HL-60 (cell line): Measurements from ENCODE around the gene DNM3.
A peak's percentile ranks its signal among the peaks of the same experiment; 100 is the strongest.

Experiments
- DNase-seq, 2 experiments: peaks; one replicate each; pipeline ENCODE4 v3.0.0-alpha.2; 2010 to 2020; ENCODE audit warnings: low read depth in 1 of 2, low spot score in 1 of 2
- H3K27ac ChIP-seq: fragments of 250-450 bp; sonication (Bioruptor Pico); replicated peaks from 2 replicates; pipeline ENCODE4 v1.5.1; 2020; ENCODE audit warnings: mild to moderate bottlenecking, moderate library complexity
- H3K27me3 ChIP-seq: fragments of 250-450 bp; sonication (Bioruptor Pico); 2 replicates; pipeline ENCODE4 v1.5.1; 2021; ENCODE audit warnings: mild to moderate bottlenecking, moderate library complexity; ENCODE audit not compliant: insufficient read depth, poor library complexity, severe bottlenecking
- H3K4me3 ChIP-seq: replicated peaks from 2 replicates; pipeline ENCODE4 v1.5.1; 2011; ENCODE audit warnings: mild to moderate bottlenecking, control low read depth, low read length; ENCODE audit not compliant: insufficient read depth
- GABPA ChIP-seq: IDR thresholded peaks from 2 replicates; pipeline ENCODE4 v1.6.1; 2012; ENCODE audit warnings: low read depth
- POLR2AphosphoS5 ChIP-seq: IDR thresholded peaks from 2 replicates; pipeline ENCODE4 v1.6.1; 2012; ENCODE audit warnings: low read depth
- SPI1 ChIP-seq: IDR thresholded peaks from 2 replicates; pipeline ENCODE4 v1.6.1; 2012; ENCODE audit warnings: low read depth, mild to moderate bottlenecking, borderline replicate concordance
- TF ChIP-seq, protein P1 (sequence below): IDR thresholded peaks from one replicate; pipeline ENCODE4 v1.5.1; 2011; ENCODE audit warnings: low read length, control low read depth, inconsistent platforms; ENCODE audit not compliant: insufficient read depth
- TF ChIP-seq, protein P2 (sequence below): IDR thresholded peaks from 2 replicates; pipeline ENCODE4 v1.6.1; 2012; ENCODE audit warnings: low read depth; ENCODE audit not compliant: insufficient replicate concordance

The DNM3 gene

DNA sequence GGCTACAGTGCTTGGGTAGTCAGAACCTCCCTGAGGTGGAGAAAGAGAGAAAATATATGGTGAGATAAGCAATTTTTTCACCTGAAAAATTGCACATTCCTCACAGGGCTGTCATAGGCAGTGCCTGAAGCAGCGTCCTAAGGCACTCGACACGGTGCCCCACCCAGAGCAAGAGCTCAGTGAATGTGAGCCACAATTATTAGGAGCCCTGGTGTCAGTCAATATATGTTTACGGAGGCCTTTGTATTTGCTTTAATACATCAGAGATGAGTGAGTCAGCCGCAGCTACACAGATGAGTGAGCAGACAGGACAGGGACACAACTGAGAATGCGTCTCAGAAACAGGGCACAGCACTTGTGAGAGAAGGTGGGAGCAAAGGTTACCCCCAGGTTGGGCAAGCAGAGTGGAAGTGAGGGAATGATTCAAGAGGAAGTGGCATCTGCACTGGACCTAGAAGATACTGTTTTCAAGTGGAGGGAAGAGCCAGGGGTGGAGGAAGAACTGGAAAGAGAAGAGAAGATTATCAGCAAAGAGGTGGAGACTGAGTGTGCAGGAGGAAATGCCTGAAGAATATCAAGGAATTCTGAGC lies 607.8 kb downstream of the DNM3 start:
- H3K4me3 ChIP-seq = no peak overlapping the region
- H3K27ac ChIP-seq = peak overlapping the region; percentile 83
- peak in 1 of 2 experiments; percentile 65 for DNase-seq
- TF ChIP-seq SPI1 (peak; percentile 78; the same call in 1 of the 2 replicates), POLR2AphosphoS5 (no peak)
- no peaks in the 10 kb centered on the region for H3K27me3 ChIP-seq

DNA sequence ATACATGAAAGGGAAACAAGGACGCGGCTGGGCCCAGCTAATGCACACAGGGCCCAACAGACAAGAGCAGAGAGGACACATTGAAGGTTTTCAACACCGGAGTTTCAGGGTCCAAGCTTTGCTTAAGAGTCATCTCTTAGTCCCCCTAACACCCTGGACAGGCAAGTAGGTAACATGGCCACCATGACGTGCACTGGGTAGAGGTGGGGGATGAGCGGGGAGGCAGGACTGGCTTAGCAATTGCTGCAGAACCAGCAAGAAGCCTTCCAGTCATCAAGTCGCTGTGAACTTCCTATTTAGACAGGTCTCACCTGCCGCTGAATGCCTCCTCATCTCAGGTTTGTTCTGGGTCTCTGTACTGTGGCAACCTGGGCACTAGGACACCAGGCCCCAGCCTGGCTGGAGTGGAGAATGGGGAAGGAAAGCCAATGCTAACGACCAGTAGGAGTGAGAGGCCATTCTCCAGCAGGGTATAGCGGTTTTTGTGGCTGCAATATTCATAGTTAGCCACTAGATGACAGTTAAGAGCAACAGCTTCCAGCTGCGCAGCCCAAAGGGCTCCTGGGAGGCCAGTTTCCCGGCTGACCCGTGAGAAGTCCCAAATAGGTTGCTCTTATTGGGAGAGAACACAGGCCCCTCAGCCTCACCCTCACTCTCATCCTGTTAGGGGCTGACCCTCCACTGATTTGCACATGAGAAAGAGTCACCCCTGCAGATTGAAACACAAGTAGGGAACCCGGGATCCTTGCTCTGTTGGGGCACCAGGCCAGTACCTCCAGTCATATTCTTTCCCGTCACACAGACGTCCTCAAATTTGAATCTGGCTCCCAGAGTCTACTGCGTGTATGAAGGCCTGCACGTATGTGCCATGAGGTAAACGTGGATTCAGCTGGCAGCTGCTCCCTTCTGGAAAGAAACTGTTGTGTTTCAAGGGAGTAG lies 608.6 kb downstream of the DNM3 start:
- DNase-seq = peak; percentile 40 to 89
- no peak for TF ChIP-seq SPI1
- no peak for TF ChIP-seq GABPA
- TF ChIP-seq, protein P1, sequence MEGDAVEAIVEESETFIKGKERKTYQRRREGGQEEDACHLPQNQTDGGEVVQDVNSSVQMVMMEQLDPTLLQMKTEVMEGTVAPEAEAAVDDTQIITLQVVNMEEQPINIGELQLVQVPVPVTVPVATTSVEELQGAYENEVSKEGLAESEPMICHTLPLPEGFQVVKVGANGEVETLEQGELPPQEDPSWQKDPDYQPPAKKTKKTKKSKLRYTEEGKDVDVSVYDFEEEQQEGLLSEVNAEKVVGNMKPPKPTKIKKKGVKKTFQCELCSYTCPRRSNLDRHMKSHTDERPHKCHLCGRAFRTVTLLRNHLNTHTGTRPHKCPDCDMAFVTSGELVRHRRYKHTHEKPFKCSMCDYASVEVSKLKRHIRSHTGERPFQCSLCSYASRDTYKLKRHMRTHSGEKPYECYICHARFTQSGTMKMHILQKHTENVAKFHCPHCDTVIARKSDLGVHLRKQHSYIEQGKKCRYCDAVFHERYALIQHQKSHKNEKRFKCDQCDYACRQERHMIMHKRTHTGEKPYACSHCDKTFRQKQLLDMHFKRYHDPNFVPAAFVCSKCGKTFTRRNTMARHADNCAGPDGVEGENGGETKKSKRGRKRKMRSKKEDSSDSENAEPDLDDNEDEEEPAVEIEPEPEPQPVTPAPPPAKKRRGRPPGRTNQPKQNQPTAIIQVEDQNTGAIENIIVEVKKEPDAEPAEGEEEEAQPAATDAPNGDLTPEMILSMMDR = peak; percentile 86
- Histone ChIP-seq H3K4me3 (no peak overlapping the region), H3K27me3 (no peaks in the 10 kb centered on the region), H3K27ac (peak overlapping the region; percentile 83)

DNA sequence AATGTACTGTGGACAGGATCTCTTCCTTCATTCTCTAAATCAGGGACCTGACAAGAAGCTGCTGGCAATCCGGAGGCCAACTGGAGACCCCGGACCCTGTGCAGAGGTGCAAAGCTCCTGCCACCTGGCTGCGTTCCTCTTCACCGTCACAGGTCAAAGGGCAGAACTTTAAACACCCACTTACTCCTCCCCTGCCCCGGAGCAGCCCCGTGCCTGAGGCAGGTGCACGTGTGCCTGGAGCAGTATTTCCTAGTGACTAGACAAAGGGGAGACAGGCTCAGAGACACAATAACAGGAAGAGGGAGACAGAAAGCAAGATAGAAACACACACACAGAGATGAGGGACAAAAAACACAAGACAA lies 609.2 kb downstream of the DNM3 start:
- Histone ChIP-seq H3K4me3 (no peak overlapping the region), H3K27ac (peak overlapping the region; percentile 83), H3K27me3 (no peaks in the 10 kb centered on the region)
- no peak for TF ChIP-seq POLR2AphosphoS5
- no peak for TF ChIP-seq GABPA
- TF ChIP-seq, protein P1 = no peak
- TF ChIP-seq, protein P2, sequence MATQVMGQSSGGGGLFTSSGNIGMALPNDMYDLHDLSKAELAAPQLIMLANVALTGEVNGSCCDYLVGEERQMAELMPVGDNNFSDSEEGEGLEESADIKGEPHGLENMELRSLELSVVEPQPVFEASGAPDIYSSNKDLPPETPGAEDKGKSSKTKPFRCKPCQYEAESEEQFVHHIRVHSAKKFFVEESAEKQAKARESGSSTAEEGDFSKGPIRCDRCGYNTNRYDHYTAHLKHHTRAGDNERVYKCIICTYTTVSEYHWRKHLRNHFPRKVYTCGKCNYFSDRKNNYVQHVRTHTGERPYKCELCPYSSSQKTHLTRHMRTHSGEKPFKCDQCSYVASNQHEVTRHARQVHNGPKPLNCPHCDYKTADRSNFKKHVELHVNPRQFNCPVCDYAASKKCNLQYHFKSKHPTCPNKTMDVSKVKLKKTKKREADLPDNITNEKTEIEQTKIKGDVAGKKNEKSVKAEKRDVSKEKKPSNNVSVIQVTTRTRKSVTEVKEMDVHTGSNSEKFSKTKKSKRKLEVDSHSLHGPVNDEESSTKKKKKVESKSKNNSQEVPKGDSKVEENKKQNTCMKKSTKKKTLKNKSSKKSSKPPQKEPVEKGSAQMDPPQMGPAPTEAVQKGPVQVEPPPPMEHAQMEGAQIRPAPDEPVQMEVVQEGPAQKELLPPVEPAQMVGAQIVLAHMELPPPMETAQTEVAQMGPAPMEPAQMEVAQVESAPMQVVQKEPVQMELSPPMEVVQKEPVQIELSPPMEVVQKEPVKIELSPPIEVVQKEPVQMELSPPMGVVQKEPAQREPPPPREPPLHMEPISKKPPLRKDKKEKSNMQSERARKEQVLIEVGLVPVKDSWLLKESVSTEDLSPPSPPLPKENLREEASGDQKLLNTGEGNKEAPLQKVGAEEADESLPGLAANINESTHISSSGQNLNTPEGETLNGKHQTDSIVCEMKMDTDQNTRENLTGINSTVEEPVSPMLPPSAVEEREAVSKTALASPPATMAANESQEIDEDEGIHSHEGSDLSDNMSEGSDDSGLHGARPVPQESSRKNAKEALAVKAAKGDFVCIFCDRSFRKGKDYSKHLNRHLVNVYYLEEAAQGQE = no peak
- no peak for TF ChIP-seq SPI1
- DNase-seq = peak in 1 of 2 experiments; percentile 47

DNA sequence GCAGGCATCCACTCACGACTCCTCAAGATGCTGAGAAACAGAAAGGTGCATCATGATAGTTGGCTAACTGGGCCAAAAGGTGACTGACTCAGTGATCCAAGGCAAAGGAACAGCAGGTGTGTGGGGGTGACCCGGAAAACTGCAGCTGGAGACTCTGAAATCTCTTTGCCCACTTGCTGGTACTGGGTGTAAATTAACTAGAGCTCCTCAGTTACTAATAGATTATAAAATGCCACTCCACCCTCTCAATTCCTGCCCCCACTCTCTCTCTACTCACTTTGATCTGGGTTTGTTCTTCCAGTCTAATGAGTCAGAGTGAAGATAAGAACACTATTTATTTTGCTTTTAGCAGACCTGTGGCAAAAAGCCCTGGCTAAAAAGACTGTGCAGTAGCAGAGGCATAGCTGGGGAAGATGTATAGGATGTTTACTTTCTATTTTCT lies 609.7 kb downstream of the DNM3 start:
- Histone ChIP-seq H3K4me3 (no peak overlapping the region), H3K27me3 (no peaks in the 10 kb centered on the region), H3K27ac (peak overlapping the region; percentile 83)
- no peak for DNase-seq
- TF ChIP-seq, protein P2 = no peak
- TF ChIP-seq, protein P1 = no peak
- TF ChIP-seq GABPA (no peak), POLR2AphosphoS5 (no peak), SPI1 (no peak)
